GM12878 (cell line): ENCODE results near the gene BNIPL. TPM values are rescaled to one million over a fixed set of nuclear protein-coding genes. Genes with fewer than 3 reads are reported as not detected.

ENCODE experiments used
- ATAC-seq: fragments of 200-7000 bp; cut with Tn5 transposase; 3 replicates; pipeline ENCODE4 v1.9.1; 2020; ENCODE audit warnings: mild to moderate bottlenecking, moderate library complexity
- BruUV-seq: library from RNA; stranded (reverse); fragments of 400-500 nt; replicated peaks from 2 replicates; lab custom pipeline; 2021; lab: Mats Ljungman, UMichigan
- CTCF ChIA-PET: fragments of 300-600 bp; sonication (Branson Sonifier 250); formaldehyde crosslinking; extraction: SDS; loops from one replicate; lab custom pipeline; 2021; ENCODE audit warnings: inconsistent platforms; lab: Yijun Ruan, JAX
- POLR2A ChIA-PET: fragments of 350-600 bp; formaldehyde crosslinking; extraction: SDS; loops from one replicate; lab custom pipeline; 2021; ENCODE audit warnings: inconsistent platforms; lab: Charles Lee
- RAD21 ChIA-PET: fragments of 300-600 bp; sonication (Branson Sonifier 250); formaldehyde crosslinking; loops from one replicate; lab custom pipeline; 2023; ENCODE audit warnings: antibody characterized with exemption; ENCODE audit not compliant: unreplicated experiment; lab: Charles Lee
- SMC1A ChIA-PET: fragments of 300-600 bp; sonication (Branson Sonifier 250); formaldehyde crosslinking; loops from one replicate; lab custom pipeline; 2023; ENCODE audit not compliant: unreplicated experiment, uncharacterized antibody; lab: Charles Lee
- DNase-seq: peaks from one replicate; pipeline ENCODE4 v3.0.0-alpha.2; 2011; ENCODE audit warnings: low read depth, low spot score
- FAIRE-seq: peaks from 3 replicates; lab custom pipeline; 2011; peaks lifted over from hg19 to GRCh38; lab: Jason Lieb, UNC
- H2AFZ ChIP-seq: 2 replicates; pipeline ENCODE4 v1.6.0; 2011; ENCODE audit warnings: low read depth, low read length, control low read depth; ENCODE audit not compliant: control insufficient read depth
- H3K27ac ChIP-seq: 2 replicates; pipeline ENCODE4 v1.5.1; 2011; ENCODE audit warnings: control low read depth; ENCODE audit not compliant: control insufficient read depth, insufficient read depth
- H3K27me3 ChIP-seq, 2 experiments: replicated peaks in 1 of 2; 2 replicates each; pipeline versions ENCODE4 v1.6.0 to v1.6.1; 2011; ENCODE audit warnings: low read length in 1 of 2; ENCODE audit not compliant: control insufficient read depth in 2 of 2, insufficient read depth in 2 of 2
- H3K36me3 ChIP-seq, 2 experiments: 2 replicates each; pipeline ENCODE4 v1.5.1; 2011; ENCODE audit warnings: low read length in 1 of 2; ENCODE audit not compliant: control insufficient read depth in 2 of 2, insufficient read depth in 2 of 2
- H3K4me1 ChIP-seq: 2 replicates; pipeline ENCODE4 v1.6.1; 2011; ENCODE audit warnings: mild to moderate bottlenecking, low read length, moderate library complexity, mixed read lengths; ENCODE audit not compliant: control insufficient read depth, insufficient read depth
- H3K4me2 ChIP-seq: 2 replicates; pipeline ENCODE4 v1.6.0; 2011; ENCODE audit warnings: control low read depth; ENCODE audit not compliant: control insufficient read depth, insufficient read depth
- H3K4me3 ChIP-seq: fragments of 200-600 bp; sonication (generic); 2 replicates; pipeline ENCODE4 v1.5.1; 2016
- H3K79me2 ChIP-seq: 2 replicates; pipeline ENCODE4 v1.6.0; 2011; ENCODE audit warnings: low read length; ENCODE audit not compliant: control insufficient read depth, insufficient read depth
- H3K9ac ChIP-seq: 2 replicates; pipeline ENCODE4 v1.8.0; 2011; ENCODE audit warnings: low read length, control low read depth, mixed read lengths; ENCODE audit not compliant: control insufficient read depth, insufficient read depth
- H3K9me3 ChIP-seq: replicated peaks from 3 replicates; pipeline ENCODE4 v1.5.1; 2011; ENCODE audit warnings: mild to moderate bottlenecking, low read length; ENCODE audit not compliant: control insufficient read depth, insufficient read depth
- H4K20me1 ChIP-seq: 2 replicates; pipeline ENCODE4 v1.6.0; 2011; ENCODE audit not compliant: control insufficient read depth, insufficient read depth
- BACH1 ChIP-seq: fragments of 450-650 bp; IDR thresholded peaks from 2 replicates; pipeline ENCODE4 v1.6.1; 2017; ENCODE audit warnings: mild to moderate bottlenecking, borderline replicate concordance
- BRCA1 ChIP-seq: IDR thresholded peaks from 2 replicates; pipeline ENCODE4 v1.6.1; 2011; ENCODE audit warnings: low read depth, low read length, improper control_type of control experiment
- CBX3 ChIP-seq: fragments of 200-600 bp; sonication (generic); IDR thresholded peaks from 2 replicates; pipeline ENCODE4 v1.6.1; 2016; ENCODE audit warnings: low read depth, borderline replicate concordance
- HDAC2 ChIP-seq: fragments of 200-600 bp; sonication (generic); IDR thresholded peaks from 2 replicates; pipeline ENCODE4 v1.6.1; 2017
- in situ Hi-C: fragments of 300-500 bp; cut with MboI; formaldehyde crosslinking; loops from 9 replicates; pipeline ENCODE4 v1.14.3; 2018; ENCODE audit warnings: mixed read lengths
- intact Hi-C: fragments of 100-400 bp; cut with micrococcal nuclease; formaldehyde crosslinking; loops from one replicate; pipeline ENCODE4 v1.14.2; 2022; ENCODE audit not compliant: unreplicated experiment
- polyA plus RNA-seq, 11 experiments: library from polyadenylated mRNA; depleted of rRNA in 4 of 11; unstranded in 6 of 11; stranded (reverse) in 5 of 11; fragments of >200 nt; fragmentation: Nextera tagmentation in 4 of 11; fragmentation: Illumina TruSeq in 1 of 11; extraction: Ambion mirVana in 4 of 11; extraction: Trizol in 1 of 11; gene quantifications; 1 replicate in 1 of 11; 2 replicates in 10 of 11; pipeline versions ENCODE4 v1.2.1 to v1.2.3, GENCODE V29; 2011 to 2016; ENCODE audit warnings: inconsistent platforms in 2 of 11, missing spikeins in 2 of 11, low read depth in 1 of 11
- total RNA-seq, 4 experiments: library from RNA; depleted of rRNA in 3 of 4; stranded (reverse); fragments of >200 nt in 3 of 4; fragmentation: Illumina TruSeq in 1 of 4; extraction: Trizol in 1 of 4; gene quantifications; 2 replicates each; pipeline versions ENCODE4 v1.2.1 to v1.2.3, GENCODE V29; 2013 to 2021
- TF ChIP-seq, protein P1 (sequence below): fragments of 450-650 bp; IDR thresholded peaks from 2 replicates; pipeline ENCODE4 v1.6.1; 2016; ENCODE audit warnings: mild to moderate bottlenecking

BNIPL gene
- total and polyA plus RNA-seq, 10 of the 15 experiments (the other 5 are each of a cell fraction or from before 2014, with no cell fraction given) = 0.05 to 1.1 (median 0.17) TPM

DNA sequence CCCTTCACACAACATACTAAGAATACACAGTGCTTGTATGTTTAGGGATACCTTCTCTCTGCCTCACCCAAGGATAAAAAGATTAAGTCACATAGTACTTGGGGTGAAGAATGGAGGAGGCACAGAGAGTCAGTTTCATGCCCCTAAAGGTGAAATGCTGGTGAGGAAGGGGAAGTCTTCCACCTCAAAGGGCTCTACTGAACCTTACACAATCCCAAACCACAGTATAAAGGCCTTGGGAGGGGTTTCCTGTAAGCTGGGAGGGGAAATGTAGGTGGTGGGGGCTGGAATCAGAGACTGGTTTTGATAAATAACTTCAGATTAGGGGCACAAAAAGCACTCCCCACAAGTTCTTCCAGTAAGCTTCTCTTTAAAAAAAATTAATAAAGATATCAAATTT lies 33.2 kb upstream of the BNIPL start:
- Histone ChIP-seq H3K9ac (no peak overlapping the region; the same call in 1 of the 2 replicates), H3K4me1 (peaks cover 7% of the 10 kb centered on the region), H3K4me3 (no peak overlapping the region), H4K20me1 (no peaks in the 10 kb centered on the region), H2AFZ (no peak overlapping the region), H3K27me3 (no peaks in the 10 kb centered on the region), H3K4me2 (no peak overlapping the region), H3K36me3 (no peaks in the 10 kb centered on the region; a peak in 1 of 4 replicates)
- ATAC-seq = no peak
- intact Hi-C loops = no loop called here
- DNase-seq = no peak
- TF ChIP-seq BACH1 (no peak), BRCA1 (no peak), HDAC2 (no peak), CBX3 (no peak)
- TF ChIP-seq, protein P1, sequence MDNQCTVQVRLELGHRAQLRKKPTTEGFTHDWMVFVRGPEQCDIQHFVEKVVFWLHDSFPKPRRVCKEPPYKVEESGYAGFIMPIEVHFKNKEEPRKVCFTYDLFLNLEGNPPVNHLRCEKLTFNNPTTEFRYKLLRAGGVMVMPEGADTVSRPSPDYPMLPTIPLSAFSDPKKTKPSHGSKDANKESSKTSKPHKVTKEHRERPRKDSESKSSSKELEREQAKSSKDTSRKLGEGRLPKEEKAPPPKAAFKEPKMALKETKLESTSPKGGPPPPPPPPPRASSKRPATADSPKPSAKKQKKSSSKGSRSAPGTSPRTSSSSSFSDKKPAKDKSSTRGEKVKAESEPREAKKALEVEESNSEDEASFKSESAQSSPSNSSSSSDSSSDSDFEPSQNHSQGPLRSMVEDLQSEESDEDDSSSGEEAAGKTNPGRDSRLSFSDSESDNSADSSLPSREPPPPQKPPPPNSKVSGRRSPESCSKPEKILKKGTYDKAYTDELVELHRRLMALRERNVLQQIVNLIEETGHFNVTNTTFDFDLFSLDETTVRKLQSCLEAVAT = no peak
- TF ChIP-seq, all 136 proteins: peak for 0
- ChIA-PET SMC1A (interaction anchor here (0.6 kb wide), 1 partner anchor 45 kb away, joined by 3 read pairs; no protein-coding TSS in a partner anchor), POLR2A (interaction anchor here (0.5 kb wide), 1 partner anchor 55 kb away, joined by 3 read pairs; no protein-coding TSS in a partner anchor), RAD21 (no interaction called here), CTCF (interaction anchor here (0.9 to 16.2 kb wide), 3 partner anchors 8 to 42 kb away, joined by 3 to 252 read pairs (median 4); partner anchors contain the start of genes ANXA9 and CERS2)
- FAIRE-seq = no peak
- BruUV-seq = no TSS peak
- no peaks in the 10 kb centered on the region for H3K9me3 ChIP-seq
- in situ Hi-C loops = no loop called here
- H3K27ac ChIP-seq = no peak overlapping the region
- H3K79me2 ChIP-seq = peaks cover 5% of the 10 kb centered on the region
